Measurements from ENCODE around the gene YIPF6. TPM values are rescaled to one million over a fixed set of nuclear protein-coding genes. Genes with fewer than 3 reads are reported as not detected.

YIPF6 gene
- polyA plus RNA-seq, 5 donors: 33.2 to 54.5 (median 44.0) TPM

Other genes starting within 250 kb of the YIPF6 start
- gene OPHN1, start 65.6 kb upstream of the YIPF6 start, polyA plus RNA-seq (ENCODE audit: insufficient read depth in 1 of 5, insufficient read length in 5 of 5, low replicate concordance in 1 of 5): 10 to 100 TPM in 3 of 5 donors, 1 to 10 TPM in 2; 7.3 to 11.5 (median 10.1) TPM
- gene STARD8, start 148.6 kb downstream of the YIPF6 start, polyA plus RNA-seq (ENCODE audit: insufficient read depth in 1 of 5, insufficient read length in 5 of 5, low replicate concordance in 1 of 5): 10 to 100 TPM; 12.3 to 17.6 (median 14.4) TPM

Data from right lung (tissue), 5 donors.